Iris pigment epithelial cell (primary cell): ENCODE measurements around the gene KCNMA1.

Experiments
- DNase-seq: peaks from one replicate; pipeline ENCODE4 v3.0.0-alpha.2; 2011; ENCODE audit warnings: low read depth

KCNMA1 gene

GRCh38 chr10:77556990-77557601 lies 80.5 kb downstream of the KCNMA1 start:
- no peak for DNase-seq

DNA sequence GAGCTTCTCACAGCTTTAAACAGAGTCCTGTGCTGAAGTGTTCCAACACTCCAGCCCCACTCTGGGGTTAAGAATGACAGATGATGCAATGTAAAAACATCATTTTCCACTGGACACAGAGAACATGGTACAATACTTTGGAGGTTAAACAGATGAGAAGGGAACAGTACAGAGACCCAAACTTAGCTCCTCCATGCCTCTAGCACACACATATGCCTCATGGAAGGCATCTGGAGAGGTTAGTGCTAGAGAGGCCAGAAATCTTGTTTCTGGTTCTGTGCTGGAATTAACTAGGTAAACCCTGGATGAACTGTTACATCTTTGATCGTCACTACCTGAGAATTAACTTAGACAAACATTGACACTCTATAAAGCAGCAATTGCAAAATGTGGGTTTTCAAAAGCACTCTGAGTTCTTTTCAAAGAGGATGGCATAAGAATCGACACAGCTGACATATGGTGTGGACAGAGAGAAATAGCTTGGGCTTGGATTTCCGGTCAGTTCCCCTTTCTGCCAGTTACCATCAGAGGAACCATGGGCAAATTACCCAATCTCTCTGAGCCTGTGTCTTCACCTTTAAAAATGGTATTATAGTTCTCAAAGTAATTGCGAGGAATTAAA lies 81.9 kb downstream of the KCNMA1 start:
- peak; percentile 29 for DNase-seq

- DNase-seq = peak; percentile 28
These were observed 82.6 kb downstream of the KCNMA1 start for GRCh38 chr10:77554996-77555397.

- no peak for DNase-seq
These were observed 83.6 kb downstream of the KCNMA1 start for GRCh38 chr10:77553966-77554365.

- no peak for DNase-seq
These were observed 84.3 kb downstream of the KCNMA1 start for GRCh38 chr10:77553311-77553710.

DNA sequence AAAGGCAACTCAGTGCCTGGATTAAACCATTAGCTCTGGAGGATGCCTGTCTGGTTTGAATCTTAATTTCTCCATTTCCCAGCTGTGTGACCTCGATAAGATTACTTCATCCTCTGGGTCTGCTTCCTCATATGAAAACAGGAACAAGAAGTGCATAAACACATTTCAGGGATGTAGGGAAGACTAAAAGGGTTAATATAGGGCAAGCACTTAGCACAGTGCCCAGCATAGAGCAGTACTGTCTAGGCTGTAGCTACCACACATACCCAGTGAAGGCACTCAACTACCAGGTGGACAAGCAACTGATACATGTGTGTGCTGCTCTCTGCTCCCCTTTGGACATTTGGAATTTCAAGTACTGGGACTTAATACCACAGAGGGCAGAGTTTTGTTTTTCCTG lies 85.4 kb downstream of the KCNMA1 start:
- no peak for DNase-seq

DNA sequence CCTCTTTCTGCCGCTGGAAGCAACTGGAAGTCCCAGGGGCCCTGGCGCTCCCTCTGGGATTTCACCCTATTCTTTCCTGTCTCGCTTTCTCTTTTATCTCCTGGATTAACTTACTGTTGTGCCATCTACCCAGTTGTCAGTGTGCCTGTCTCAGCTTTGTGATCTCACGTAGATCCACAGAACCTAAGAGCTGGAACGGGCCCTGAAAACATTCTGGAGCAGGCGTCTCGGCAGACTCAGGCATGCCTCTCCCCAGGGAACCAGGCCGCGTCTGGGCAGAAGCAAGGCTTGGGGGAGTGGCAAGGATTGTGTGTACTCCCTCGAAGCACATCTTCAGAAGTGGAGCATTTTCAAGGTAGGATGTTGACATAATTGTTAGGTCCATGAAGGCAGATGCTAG lies 87.2 kb downstream of the KCNMA1 start:
- DNase-seq = no peak

DNA sequence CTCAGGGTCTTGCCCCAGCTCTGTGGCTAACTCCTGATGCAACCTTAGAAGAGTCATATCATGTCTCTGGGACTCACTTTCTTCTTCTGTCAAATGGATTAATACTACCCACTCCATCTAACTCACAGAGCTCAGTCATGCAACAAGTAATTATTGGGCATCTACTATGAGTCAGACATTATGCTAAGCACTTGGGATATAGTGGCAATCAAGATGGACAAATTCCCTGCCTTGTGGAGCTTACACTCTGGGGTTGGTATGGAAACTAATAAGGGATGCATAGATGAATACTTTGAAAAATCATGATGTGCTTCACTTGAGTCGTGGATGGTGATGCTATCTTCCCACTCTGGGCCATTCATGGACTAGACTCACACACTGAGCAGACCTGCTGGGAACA lies 88.9 kb downstream of the KCNMA1 start:
- DNase-seq = no peak

GRCh38 chr10:77548157-77548556 lies 89.5 kb downstream of the KCNMA1 start:
- DNase-seq = no peak

DNA sequence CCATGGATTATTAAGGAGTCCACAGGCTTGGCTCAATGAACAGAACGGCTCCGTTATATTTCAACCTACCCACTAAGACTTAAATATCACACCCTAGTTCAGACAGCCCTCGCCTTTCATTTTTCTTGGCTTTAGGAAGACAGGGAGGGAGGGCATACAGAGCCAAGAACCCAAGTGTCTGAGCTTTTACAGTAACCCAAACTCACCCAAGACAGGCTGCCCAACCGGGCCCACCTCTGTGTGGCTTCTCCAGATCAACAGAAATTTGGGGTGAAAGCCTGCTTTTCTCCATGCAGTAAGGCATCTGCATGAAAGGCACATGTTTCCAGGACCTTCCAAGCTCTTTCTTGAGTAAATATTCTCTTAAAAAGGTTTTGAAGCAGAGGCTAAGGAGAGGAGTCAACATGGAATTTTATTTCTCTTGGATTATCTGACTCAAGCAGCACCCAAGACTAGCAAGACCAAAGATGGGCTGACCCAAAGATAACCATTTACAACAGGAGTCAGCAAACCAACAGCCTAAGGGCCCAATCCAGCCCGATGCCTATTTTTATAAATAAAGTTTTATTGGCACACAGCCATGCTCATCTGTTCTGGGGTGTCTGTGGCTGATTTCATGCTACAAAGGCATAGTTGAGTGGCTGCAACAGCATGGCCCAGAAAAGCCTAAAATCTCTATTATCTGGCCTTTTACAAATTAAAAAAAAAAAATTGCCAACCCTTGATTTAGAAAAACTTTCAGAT lies 90.1 kb downstream of the KCNMA1 start:
- DNase-seq = no peak

- DNase-seq = no peak
These were observed 91.6 kb downstream of the KCNMA1 start for GRCh38 chr10:77546042-77546441.

- no peak for DNase-seq
These were observed 92.0 kb downstream of the KCNMA1 start for GRCh38 chr10:77545585-77545984.

GRCh38 chr10:77544617-77545016 lies 93.0 kb downstream of the KCNMA1 start:
- DNase-seq = no peak

GRCh38 chr10:77542710-77543259 lies 94.8 kb downstream of the KCNMA1 start:
- no peak for DNase-seq

GRCh38 chr10:77541944-77542343 lies 95.7 kb downstream of the KCNMA1 start:
- DNase-seq = no peak

- DNase-seq = no peak
These were observed 96.4 kb downstream of the KCNMA1 start for GRCh38 chr10:77541247-77541646.

DNA sequence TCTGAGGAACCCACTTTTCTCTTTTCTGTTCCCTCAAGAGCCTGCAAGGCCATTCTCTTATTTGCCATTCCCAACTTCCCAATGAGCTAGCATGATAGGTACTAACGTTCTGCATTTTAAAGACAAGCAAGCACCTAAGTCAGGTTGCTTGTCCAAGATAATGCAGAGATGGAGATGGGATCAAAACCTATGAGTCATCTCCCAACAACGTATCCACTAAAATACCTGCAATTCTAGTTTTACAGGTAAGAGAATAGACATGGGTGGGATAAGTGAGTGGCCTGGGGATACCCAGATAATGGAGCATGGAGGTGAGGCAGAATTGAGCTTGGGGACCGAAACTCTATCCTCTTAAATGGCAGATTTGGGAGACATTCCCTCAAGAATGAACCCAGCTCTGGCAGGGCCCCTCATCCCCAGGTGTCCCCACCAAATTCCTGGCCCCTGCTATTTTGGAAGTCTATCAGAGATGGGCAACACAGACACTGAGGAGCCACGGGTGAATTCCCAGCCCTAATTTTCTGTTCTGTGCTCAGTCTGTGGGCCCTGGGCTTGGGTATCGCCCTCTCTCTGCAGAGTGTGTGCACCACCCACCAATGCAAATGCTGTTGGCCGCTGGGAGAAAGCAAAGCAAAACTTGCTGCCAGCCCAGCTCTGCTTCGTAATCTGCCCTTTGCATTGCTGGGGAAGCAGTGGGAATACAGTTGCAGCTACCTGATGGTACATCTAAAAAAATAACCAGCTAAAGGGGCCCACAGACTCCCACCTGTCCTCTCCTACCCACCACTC lies 98.3 kb downstream of the KCNMA1 start:
- DNase-seq = no peak

- DNase-seq = no peak
These were observed 99.8 kb downstream of the KCNMA1 start for GRCh38 chr10:77537720-77538373.

DNA sequence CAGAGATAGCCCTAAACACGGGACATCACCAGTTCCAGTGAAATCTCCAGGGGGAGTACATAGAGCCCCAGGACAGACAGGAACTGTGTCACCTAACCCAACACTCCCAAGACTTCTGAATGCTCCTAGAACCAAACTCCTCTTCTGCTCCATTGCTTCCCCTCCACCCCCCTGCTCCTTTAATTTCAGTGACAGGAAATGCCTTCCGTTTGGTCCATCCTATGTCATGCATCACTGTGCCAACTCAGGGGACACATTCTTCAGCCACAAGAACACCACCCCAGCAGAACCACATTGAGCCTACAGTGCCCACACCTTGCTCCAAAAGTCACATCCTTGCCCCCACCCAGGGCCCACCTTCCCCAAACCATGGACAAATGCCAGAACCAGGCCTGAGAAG lies 100.5 kb downstream of the KCNMA1 start:
- no peak for DNase-seq

DNA sequence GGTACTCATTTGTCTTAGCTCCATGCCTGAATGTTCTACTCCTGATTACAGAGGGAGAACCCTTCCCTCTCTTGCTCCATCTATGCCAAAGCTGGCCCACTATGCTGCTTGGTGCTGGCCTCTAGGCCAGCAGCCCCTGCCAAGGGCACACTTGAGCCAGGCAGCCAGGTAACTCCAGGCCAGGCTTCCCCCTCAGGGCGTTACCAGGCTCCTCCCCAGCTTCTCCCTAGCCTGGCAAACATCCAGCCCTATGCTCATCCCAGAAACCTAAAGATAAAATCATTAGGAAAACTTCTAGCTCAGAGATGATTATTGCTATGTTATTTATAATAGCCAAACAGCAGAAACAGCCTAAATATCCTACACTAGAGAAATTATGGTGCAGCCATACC lies 103.7 kb downstream of the KCNMA1 start:
- no peak for DNase-seq

DNA sequence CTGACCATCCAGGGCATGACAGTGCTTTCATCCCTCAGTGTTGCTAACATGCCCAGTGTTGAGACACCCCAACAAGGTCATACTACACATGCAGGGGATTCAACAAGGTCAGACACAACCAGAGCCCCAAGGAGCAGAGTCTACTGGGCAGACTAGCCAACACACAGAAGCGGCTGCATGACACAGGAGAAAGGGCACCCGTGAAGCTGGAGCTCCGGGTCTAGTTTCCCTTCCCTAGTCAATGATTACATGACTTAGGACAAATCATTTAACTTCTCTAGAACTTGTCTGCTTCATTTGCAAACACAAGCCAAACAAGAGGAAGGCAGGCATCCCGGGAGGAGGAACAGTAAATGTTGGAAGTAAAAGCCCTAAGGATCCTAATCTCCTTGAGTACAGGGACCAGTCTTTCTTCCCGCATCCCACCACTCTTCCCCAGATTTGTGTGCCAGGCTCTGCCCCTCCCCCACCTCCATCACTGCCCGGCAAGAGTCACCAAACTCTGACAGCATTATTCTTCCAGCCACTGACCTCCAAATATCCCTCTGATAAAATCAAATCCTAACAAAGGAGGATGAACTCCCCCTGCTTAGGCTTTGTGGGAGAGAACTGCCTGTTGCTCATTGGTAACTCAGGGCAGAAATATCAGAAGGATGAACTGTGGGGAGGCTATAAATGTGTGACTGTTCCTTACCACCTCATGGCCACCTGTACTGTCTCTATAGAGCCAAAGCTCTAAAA lies 104.3 kb downstream of the KCNMA1 start:
- DNase-seq = no peak
